ENCODE data around the gene TGFA.

- TF ChIP-seq, protein P1, sequence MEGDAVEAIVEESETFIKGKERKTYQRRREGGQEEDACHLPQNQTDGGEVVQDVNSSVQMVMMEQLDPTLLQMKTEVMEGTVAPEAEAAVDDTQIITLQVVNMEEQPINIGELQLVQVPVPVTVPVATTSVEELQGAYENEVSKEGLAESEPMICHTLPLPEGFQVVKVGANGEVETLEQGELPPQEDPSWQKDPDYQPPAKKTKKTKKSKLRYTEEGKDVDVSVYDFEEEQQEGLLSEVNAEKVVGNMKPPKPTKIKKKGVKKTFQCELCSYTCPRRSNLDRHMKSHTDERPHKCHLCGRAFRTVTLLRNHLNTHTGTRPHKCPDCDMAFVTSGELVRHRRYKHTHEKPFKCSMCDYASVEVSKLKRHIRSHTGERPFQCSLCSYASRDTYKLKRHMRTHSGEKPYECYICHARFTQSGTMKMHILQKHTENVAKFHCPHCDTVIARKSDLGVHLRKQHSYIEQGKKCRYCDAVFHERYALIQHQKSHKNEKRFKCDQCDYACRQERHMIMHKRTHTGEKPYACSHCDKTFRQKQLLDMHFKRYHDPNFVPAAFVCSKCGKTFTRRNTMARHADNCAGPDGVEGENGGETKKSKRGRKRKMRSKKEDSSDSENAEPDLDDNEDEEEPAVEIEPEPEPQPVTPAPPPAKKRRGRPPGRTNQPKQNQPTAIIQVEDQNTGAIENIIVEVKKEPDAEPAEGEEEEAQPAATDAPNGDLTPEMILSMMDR (optimal IDR thresholded peaks at IDR 0.05 in 1 of 3, IDR thresholded peaks at IDR 0.05 in 1 of 3, conservative IDR thresholded peaks at IDR 0.05 in 1 of 3; ENCODE audit: extremely low read depth in 1 of 3, insufficient read depth in 2 of 3, low read length in 3 of 3): no peak
- TF ChIP-seq EZH2 (IDR thresholded peaks at IDR 0.05; ENCODE audit: low read length): no peak
Observed at GRCh38 chr2:70435138-70435537, 118.5 kb downstream of the TGFA start.
